Posterior vena cava (tissue), 2 donors: ENCODE results near the gene PEX5L. TPM values are rescaled to one million over a fixed set of nuclear protein-coding genes. Genes with fewer than 3 reads are reported as not detected.
"Not testable (repeated sequence)": the region's sequence is repeated elsewhere in the genome, so short reads cannot be mapped to it uniquely, and the experiment has no call there.

Experiments used
- DNase-seq: peaks from one replicate; pipeline ENCODE4 v3.0.0-alpha.2; 2020; ENCODE audit warnings: low spot score
- intact Hi-C, 2 donors: fragments of 100-400 bp; cut with DNase I; formaldehyde crosslinking; loops; one replicate each; pipeline versions ENCODE4 v1.14.1 to v1.14.2; 2022 to 2023
- total RNA-seq, 2 donors: library from RNA; stranded (reverse); fragmentation: NEBNext Ultra II Directional; extraction: Animal tissue kit (Norgen Biotek cat#: 25700); gene quantifications; one replicate each; pipeline ENCODE4 v1.2.1, GENCODE V29; 2021
- donor health status: DM: yes; HTN: yes; CAD: no.
- donor health status: DM: yes; HTN: yes; CAD: no.

Gene PEX5L
- total RNA-seq, 2 donors from 2014 or later = 0.10 TPM; not detected in 1

GRCh38 chr3:179809639-179810038 is 227.1 kb downstream of the PEX5L start:
- intact Hi-C loops = no loop called here
- DNase-seq = no peak

- DNase-seq = no peak
- intact Hi-C loops = no loop called here
These were observed 229.1 kb downstream of the PEX5L start for GRCh38 chr3:179807588-179807987.

GRCh38 chr3:179806177-179806576 is 230.6 kb downstream of the PEX5L start:
- intact Hi-C loops = no loop called here

GRCh38 chr3:179801856-179802255 is 234.9 kb downstream of the PEX5L start:
- intact Hi-C loops = no loop called here

More at GRCh38 chr3:179806177-179806576, 230.6 kb downstream of the PEX5L start:
- no peak for DNase-seq

GRCh38 chr3:179801263-179801662 is 235.5 kb downstream of the PEX5L start:
- no peak for DNase-seq
- intact Hi-C loops = no loop called here

More at GRCh38 chr3:179801856-179802255, 234.9 kb downstream of the PEX5L start:
- no peak for DNase-seq

- intact Hi-C loops = no loop called here
- DNase-seq = no peak
These were observed 239.5 kb downstream of the PEX5L start for GRCh38 chr3:179797192-179797591.

- no peak for DNase-seq
- intact Hi-C loops = no loop called here
These were observed 240.3 kb downstream of the PEX5L start for GRCh38 chr3:179796421-179796820.

GRCh38 chr3:179794355-179794754 is 242.4 kb downstream of the PEX5L start:
- DNase-seq = no peak
- intact Hi-C loops = no loop called here

GRCh38 chr3:179791793-179792192 is 244.9 kb downstream of the PEX5L start:
- intact Hi-C loops = no loop called here
- DNase-seq = no peak

GRCh38 chr3:179788996-179789395 is 247.7 kb downstream of the PEX5L start:
- DNase-seq = no peak
- intact Hi-C loops = no loop called here

- DNase-seq, intact Hi-C loops: not testable (repeated sequence)
These were observed 253.9 kb downstream of the PEX5L start for GRCh38 chr3:179782841-179783240.

- intact Hi-C loops = no loop called here
- no peak for DNase-seq
These were observed 261.2 kb downstream of the PEX5L start for GRCh38 chr3:179775416-179776122.

GRCh38 chr3:179772297-179772696 is 264.4 kb downstream of the PEX5L start:
- DNase-seq = no peak
- intact Hi-C loops = no loop called here

- no peak for DNase-seq
- intact Hi-C loops = no loop called here
These were observed 264.9 kb downstream of the PEX5L start for GRCh38 chr3:179771797-179772196.

GRCh38 chr3:179769411-179770247 is 267.1 kb downstream of the PEX5L start:
- no peak for DNase-seq
- intact Hi-C loops = no loop called here

- intact Hi-C loops = no loop called here
These were observed 268.7 kb downstream of the PEX5L start for GRCh38 chr3:179768080-179768479.

GRCh38 chr3:179766416-179767133 is 270.2 kb downstream of the PEX5L start:
- intact Hi-C loops = no loop called here
- DNase-seq = no peak

More at GRCh38 chr3:179768080-179768479, 268.7 kb downstream of the PEX5L start:
- DNase-seq = no peak

GRCh38 chr3:179765396-179765795 is 271.3 kb downstream of the PEX5L start:
- intact Hi-C loops = no loop called here
- DNase-seq = no peak

GRCh38 chr3:179760944-179761343 is 275.8 kb downstream of the PEX5L start:
- no peak for DNase-seq
- intact Hi-C loops = no loop called here
